T47D (cell line): ENCODE measurements around the gene PNPLA7.

ENCODE experiments used
- DNase-seq, 2 experiments: peaks; one replicate each; pipeline versions ENCODE4 v3.0.0 to v3.0.0-alpha.2; 2011 to 2012; ENCODE audit warnings: low read depth in 1 of 2, low spot score in 1 of 2
- JUND ChIP-seq: IDR thresholded peaks from 2 replicates; pipeline ENCODE4 v1.6.1; 2012; ENCODE audit warnings: low read depth
- in situ Hi-C: cut with HindIII; loops from 2 replicates; pipeline ENCODE4 v1.10.0; 2016; ENCODE audit warnings: low sequenced_read_pairs, low pct_unique_long_range_greater_than_20kb

The PNPLA7 gene

DNA sequence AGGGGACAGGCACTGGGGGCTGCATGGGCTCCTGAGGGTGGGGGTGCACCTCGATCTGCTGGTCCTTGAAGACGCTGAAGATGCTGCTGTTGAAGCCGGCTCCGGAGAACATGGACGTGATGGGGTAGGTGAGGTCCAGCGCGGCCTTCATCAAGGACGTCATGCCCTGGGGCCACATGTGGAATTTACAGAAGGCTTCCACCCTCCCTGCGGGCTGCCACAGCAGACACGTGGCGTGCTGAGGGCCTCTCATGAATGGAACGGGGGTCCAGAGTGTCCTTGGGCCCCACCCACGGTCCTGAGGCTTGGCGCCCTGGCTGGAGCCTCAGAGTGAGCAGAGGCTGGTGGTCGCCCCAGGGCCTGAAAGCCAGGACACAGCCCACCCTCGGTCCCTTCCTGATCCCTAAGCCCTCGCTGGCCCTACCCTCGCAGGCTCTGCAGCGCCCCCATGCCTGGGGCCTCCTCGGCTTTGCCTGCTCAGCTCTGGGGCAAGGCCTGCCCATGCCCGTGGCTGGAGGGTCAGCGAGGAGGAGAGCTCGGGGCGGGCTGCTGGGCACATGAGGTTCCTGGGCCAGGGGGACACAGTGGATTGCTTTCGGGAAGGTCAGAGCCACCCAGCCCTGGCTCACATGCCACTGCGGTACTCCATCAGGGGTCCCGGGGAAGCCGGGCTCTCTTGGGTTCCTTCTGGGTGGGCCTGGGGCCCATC is 85.8 kb downstream of the PNPLA7 start:
- no peak for TF ChIP-seq JUND
- DNase-seq = no peak
- in situ Hi-C loops = no loop called here

DNA sequence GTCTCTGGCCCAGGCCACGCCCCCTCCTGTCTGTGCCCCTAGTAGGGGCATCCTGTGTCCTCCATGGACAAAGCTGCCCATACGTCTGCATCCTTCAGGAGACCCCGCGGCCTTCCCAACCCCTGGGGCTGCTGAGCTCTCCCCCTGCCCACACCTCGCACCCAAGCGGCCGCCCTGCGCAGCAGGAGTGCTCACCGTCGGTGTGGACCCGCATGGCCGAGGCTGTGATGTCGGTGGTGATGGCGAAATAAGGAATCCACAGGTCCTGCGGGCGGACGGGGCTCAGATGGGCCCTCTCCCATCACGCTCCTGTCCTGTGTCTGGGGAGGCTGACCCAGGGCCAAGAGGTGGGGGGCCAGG is 86.3 kb downstream of the PNPLA7 start:
- in situ Hi-C loops = no loop called here

DNA sequence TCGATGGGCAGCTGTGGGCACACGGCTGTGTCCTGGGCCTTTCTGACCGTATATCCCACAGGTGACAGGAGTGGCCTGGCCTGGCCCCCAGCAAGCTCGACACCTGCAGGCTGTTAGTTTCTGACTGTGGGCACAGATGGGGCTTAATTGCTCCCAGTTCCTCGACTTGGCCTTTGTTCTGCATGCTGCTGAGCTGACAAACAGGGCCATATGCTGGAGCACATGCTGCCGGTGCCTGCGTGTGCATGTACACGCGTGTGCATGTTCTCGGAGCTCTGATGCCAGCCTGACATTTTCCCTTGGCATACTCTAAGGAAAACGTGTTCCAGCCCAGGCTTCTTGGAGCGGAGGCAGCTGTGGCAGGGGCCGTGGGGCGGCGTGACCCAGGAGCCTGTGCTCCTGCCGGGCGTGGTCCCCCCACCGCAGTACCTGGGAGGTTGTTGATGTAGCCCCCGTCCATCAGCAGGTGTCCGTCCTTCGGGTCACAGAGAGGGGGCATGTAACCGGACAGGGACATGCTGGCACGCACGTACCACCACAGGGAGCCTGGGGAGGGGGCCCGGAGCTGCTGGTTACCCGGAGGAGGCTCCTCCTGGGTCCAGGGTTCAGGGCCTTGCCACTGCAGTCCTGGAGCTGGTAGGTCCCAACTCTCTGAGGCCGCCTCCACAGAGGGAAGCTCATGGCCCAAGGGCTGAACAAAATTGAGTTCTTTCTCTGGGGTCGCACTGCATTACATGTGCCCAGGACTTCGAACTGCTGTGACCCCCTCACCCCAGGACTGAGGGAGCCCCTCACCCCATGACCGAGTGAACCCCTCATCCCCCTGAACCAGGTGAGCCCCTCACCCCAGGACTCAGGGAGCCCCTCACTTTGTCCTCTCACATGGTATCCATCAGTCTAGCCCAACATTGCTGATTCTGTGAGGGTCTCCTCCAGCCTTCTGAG is 86.9 kb downstream of the PNPLA7 start:
- no peak for DNase-seq
- in situ Hi-C loops = no loop called here
- TF ChIP-seq JUND = no peak

More for the DNA sequence above, 86.3 kb downstream of the PNPLA7 start:
- no peak for DNase-seq
- TF ChIP-seq JUND = no peak

DNA sequence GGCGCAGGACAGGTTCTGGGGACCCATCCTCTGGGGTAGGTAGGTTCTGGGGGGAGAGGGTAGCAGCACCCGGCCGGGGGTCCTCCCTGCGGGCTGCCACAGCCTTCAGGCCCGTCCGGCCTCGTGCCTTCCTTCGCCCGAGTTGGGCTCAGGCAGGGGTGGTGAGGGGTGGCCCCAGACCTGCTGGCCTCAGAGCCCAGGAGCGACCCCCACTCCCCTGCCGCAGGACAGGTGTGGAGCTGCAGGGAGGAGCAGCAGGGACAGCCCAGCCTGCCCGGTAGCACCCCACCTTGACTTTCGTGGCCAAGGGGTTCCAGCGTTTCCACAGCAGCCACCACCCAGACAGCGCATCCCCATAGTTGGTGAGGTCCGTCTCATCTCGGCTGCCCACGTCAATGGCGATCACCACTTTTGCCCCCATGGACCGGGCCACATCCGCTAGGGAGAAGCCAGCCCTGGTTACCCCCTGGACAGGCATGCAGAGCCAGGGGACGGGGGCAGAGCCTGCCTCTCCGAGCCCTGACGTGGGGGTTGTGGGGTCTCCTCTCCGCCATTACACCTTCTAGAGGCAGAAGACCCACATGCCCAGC is 87.7 kb downstream of the PNPLA7 start:
- in situ Hi-C loops = no loop called here
- no peak for TF ChIP-seq JUND
- DNase-seq = no peak

DNA sequence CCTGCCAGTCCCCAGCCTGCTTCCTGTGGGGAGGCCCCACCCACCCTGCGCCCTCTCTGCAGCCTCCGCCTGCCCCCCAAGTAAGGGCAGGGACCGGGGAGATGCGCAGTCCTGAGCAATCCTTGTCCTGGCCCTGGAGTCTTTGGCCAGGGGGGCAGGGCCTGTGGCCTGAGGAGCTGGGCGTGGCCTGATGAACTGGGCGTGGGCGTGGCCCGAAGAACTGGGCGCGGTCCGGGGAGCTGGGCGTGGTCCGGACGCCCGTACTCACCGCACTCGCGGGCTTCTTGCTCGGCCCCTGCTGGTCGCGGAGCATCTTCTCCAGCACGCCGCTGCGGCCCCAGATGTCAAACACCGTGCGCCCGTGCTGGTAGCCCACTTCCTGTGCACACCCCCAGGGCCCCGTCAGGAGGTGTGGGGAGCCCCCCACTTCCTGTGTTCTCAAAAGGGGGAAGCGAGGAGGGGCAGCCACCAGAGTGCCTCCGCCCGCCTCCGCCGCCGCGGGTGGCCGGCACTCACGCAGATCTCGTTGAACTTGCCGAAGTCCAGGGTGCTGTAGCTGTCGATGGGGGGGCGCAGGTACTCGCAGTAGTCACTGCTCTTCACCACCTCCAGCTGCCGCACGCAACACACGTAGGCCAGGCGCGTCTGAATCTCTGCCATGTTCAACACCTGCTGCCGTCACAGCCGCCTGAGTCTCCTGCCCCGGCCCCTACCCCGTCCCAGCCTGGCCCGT is 88.4 kb downstream of the PNPLA7 start:
- in situ Hi-C loops = no loop called here
- DNase-seq = no peak
- no peak for TF ChIP-seq JUND

DNA sequence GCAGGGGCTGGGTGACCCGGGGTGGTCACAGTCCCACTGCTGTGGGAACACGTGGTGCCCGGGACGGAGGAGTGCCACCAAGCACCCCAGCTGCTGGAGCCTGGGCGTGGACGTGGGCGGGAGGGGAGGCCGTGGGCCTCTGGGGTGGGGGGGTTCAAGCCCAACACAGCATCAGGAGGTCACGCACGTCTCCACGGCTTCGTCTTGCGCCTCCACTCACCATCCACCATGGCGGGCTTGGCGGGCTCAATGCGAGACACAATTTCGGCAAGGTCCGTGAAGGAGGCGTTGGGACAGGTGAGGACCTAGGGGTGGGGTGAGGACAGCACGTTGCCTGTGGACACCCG is 88.9 kb downstream of the PNPLA7 start:
- TF ChIP-seq JUND = no peak
- in situ Hi-C loops = no loop called here

DNA sequence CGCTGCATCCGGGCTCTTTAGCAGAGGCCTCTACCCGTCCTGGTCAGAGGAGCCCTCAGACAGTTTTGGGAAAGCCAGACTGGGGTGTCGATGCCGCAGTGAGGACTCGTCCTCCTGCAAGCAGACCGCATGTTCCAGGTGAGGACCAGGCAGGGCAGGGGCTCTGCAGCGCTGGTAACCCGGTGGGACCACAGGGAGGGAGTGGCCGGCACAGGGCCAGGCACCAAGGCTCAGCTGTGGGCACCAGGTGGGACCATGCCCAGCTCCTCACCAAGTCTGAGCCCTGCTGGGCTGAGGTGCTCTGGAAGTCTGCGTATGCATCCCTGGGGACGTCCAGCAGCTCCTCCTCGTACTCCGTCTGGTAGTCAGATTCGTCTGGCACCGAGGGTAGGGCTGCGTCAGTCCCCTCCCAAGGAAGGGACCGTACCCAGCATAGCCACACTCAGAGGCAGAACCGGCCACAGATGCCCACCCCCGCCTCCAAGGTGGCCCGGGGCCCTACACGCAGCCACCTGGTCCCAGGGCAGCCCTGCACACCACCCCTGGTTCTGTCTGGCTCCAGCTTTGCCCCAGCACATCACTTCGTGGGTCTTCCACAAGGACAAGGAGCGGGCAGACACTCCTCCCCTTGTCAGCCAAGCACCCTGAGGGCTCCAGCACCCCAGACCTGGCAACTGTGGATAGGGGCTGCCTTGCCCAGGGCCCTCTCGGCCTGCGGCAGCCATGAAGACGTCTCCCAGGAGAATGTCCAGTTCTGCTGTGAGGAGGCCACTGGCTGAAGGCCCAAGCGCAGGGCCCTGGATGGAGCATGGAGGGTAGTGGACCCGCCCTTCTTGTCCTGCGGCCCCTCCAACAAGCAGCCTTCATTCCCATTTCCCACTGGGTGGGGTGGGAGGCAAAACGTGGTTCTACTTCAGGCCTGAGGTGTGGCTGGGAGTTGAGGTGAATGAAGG is 89.6 kb downstream of the PNPLA7 start:
- no peak for DNase-seq
- in situ Hi-C loops = no loop called here
- no peak for TF ChIP-seq JUND

More for the DNA sequence above, 88.9 kb downstream of the PNPLA7 start:
- DNase-seq = no peak

DNA sequence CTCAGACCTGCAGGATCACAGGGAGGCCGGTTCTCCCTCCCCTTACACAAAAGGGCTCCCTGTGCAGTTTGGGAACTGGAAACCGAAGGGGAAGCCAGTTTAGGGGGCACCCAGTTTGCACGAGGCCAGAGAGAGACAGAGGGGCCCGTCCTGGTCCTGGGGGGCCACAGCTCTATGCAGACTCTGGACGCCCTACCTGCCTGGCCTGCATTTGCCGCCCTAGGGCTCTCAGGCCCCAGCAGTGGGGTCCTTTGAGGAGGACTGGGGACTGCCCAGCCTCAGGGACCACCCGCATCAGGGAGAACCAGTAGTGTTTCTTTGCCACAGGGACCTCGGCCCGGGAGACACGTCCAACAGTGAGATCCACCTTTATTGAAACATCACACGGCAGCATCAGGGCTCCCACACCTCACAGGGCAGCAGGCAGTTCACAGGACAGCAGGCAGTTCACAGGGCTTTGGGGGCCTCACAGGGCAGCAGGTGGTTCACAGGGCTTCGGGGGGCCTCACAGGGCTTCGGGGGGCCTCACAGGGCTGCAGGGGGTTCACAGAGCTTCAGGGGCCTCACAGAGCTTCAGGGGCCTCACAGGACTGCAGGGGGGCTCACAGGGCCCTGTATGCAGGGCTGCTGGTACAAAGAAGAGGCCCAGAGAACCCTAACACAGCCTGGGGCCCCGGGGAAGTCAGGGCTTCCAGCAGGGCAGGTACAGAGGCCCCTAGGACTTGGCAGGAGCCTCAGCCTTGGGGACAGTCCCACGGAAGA is 90.4 kb downstream of the PNPLA7 start:
- no peak for TF ChIP-seq JUND
- no peak for DNase-seq
- in situ Hi-C loops = no loop called here

DNA sequence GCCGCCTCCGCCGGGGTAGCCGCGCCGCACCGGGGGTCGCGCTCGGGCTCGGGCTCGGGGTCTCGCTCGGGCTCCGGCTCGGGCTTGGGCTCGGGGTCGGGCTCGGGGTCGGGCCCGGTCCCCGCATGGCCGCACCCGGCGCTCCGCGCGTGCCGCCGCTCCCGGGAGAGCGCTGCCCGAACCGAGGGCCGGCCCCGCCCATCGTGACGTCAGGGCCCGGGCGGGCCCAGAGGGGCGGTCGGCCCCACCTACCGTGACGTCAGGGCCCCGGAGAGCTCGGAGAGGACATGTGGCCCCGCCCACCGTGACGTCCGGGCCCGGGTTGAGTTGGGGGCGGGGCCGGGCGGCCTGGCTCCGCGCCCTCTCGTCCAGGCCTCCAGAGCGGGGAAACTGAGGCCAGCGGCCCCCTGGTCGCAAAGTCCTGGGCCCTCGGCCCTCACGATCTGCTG is 91.0 kb downstream of the PNPLA7 start, which contains the start of gene NSMF:
Gene NSMF, minus strand, starts transcription at position 183 of the 449 bp plus-strand sequence. CDS start 232 bp downstream, outside the sequence.
- TF ChIP-seq JUND = no peak
- DNase-seq = peak; percentile 95 to 100
- in situ Hi-C loops = no loop called here

DNA sequence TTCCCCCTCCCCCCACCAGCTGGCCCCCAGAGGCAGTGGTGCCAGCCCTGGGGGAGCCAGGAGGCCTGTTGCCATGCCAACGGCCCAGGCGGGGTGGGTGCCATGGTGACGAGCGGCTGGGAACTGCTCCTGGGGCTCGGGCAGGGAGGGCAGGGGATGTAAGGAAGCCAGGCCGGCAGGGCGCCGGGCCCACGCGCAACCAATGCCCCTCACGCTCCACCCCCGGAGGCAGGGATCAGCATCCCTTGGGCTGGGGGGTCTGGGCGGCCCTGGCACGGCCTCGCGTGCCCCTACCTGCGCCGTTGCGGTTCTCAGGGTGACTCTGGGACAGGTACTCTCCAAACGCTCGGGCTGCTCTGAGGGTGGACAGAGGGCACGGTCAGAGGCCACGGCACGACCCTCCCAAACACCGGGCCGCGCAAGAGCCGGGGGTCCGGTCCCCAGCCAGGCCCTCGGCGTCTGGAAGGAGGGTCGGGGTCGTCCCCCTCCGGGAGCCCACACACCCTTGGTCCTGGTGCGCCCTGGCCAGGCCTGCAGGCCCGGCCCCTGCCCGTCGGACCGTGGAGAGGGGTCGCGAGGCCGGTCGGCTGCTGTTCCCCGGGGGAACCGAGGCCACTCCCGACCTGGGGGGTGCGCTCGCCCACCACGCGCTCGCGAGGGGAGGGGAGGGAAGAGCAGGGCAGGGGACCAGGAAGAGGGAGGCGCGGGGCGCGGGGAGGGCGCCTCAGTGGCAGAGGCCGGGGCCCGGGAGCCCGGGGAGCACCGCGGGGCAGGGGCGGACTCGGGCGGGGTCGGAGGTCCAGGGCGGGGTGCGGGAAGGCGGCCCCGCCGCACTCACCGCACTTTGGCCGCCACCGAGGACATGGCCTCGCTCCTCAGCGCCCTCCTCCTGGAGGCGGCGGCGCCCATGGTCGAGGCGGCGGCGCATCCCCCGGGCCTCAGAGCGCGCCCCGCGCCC is 91.7 kb downstream of the PNPLA7 start:
- TF ChIP-seq JUND = no peak
- in situ Hi-C loops = no loop called here
- DNase-seq = no peak
